Bronchial epithelial cell (primary cell): ENCODE results near the gene CHMP6. TPM values are rescaled to one million over a fixed set of nuclear protein-coding genes. Genes with fewer than 3 reads are reported as not detected.

ENCODE experiments used
- DNase-seq: peaks from one replicate; pipeline ENCODE4 v3.0.0-alpha.2; 2010; ENCODE audit warnings: low read depth
- FAIRE-seq: peaks from 2 replicates; lab custom pipeline; 2011; peaks lifted over from hg19 to GRCh38; lab: Jason Lieb, UNC
- H3K27me3 ChIP-seq: 2 replicates; pipeline ENCODE4 v1.5.1; 2011; ENCODE audit warnings: low read length; ENCODE audit not compliant: control insufficient read depth, insufficient read depth
- H3K36me3 ChIP-seq: 2 replicates; pipeline ENCODE4 v1.5.1; 2011; ENCODE audit warnings: low read length; ENCODE audit not compliant: control insufficient read depth, insufficient read depth
- H3K4me3 ChIP-seq: 2 replicates; pipeline ENCODE4 v1.5.1; 2011; ENCODE audit warnings: mild to moderate bottlenecking, low read depth, low read length, control low read depth
- total RNA-seq: library from RNA; depleted of rRNA; stranded (reverse); fragments of >200 nt; gene quantifications from 2 replicates; pipeline ENCODE4 v1.2.1, GENCODE V29; 2014
- TF ChIP-seq, protein P1 (sequence below): IDR thresholded peaks from 2 replicates; pipeline ENCODE4 v1.5.1; 2011; ENCODE audit warnings: mild to moderate bottlenecking, moderate library complexity, low read length, control low read depth, inconsistent platforms; ENCODE audit not compliant: insufficient read depth, severe bottlenecking

CHMP6 gene
- total RNA-seq, 1 donor from 2014 or later = 5.8 TPM

DNA sequence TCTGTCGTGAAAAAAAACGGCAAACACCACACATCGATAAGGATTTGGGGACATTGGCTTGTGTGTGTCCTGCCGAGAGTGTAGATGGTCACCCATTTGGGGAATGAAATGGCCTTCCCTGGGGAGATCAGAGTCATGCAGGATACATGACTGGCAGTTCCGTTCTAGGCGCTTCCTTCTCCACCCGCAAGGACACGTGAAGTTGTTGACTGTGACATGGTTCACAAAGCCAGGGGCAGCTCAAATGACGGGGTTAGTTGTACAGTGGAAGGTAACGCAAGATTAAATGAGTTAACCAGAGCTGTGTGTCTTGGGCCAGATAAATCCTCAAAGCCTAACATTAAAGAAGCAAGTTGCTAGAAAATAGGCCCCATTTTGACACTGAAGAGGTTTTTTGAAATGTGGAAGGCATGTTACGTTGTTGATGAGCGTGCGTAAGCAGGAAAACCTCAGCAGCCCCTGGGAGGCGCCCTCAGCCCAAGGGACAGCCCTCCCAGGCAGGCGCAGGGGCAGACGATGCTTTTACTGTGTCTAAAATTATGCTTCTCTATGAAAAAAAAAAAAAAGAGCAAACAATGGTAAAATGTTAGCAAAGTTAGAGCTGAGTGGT lies 35.9 kb upstream of the CHMP6 start:
- TF ChIP-seq, protein P1, sequence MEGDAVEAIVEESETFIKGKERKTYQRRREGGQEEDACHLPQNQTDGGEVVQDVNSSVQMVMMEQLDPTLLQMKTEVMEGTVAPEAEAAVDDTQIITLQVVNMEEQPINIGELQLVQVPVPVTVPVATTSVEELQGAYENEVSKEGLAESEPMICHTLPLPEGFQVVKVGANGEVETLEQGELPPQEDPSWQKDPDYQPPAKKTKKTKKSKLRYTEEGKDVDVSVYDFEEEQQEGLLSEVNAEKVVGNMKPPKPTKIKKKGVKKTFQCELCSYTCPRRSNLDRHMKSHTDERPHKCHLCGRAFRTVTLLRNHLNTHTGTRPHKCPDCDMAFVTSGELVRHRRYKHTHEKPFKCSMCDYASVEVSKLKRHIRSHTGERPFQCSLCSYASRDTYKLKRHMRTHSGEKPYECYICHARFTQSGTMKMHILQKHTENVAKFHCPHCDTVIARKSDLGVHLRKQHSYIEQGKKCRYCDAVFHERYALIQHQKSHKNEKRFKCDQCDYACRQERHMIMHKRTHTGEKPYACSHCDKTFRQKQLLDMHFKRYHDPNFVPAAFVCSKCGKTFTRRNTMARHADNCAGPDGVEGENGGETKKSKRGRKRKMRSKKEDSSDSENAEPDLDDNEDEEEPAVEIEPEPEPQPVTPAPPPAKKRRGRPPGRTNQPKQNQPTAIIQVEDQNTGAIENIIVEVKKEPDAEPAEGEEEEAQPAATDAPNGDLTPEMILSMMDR = no peak
- Histone ChIP-seq H3K27me3 (no peaks in the 10 kb centered on the region), H3K4me3 (no peak overlapping the region), H3K36me3 (peaks cover 2% of the 10 kb centered on the region)
- FAIRE-seq (peak; percentile 23), DNase-seq (no peak)

DNA sequence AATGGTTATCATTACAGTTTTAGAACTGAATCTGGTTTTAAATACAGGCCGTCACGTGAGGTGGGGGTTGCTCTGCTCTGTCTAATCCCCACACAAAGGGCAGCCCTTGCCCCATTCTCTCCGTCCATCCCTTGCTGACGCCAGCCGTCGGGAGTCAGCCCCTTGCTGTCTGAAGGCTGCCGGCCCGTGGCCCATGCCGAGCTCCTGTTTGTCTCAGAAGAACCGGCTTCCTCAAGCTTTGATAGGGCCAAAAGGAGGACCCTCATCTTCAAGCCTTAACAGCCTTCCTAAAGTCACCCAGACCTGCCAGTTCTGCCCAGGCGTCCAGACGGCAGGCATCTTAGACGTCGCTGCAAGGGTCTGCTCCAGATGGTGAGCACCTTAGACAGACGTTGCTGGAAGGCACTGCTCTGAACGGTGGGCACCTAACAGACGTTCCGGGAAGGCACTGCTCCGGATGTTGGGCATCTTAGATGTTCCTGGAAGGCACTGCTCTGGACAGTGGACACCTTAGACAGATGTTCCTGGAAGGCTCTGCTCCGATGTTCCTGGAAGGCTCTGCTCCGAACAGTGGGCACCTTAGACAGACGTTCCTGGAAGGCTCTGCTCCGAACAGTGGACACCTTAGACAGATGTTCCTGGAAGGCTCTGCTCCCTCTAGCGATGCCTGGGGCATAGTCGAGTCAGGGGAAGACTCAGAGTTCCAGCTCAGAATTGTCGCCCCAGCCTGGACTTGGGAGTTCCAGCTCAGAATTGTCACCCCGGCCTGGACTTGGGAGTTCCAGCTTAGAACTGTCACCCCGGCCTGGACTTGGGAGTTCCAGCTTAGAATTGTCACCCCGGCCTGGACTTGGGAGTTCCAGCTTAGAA lies 35.1 kb upstream of the CHMP6 start:
- H3K36me3 ChIP-seq = peaks cover 2% of the 10 kb centered on the region
- no peaks in the 10 kb centered on the region for H3K27me3 ChIP-seq
- FAIRE-seq (peak; percentile 66), DNase-seq (no peak)
- H3K4me3 ChIP-seq = no peak overlapping the region
- TF ChIP-seq, protein P1 = no peak

- Histone ChIP-seq H3K27me3 (no peaks in the 10 kb centered on the region), H3K36me3 (peaks cover 1% of the 10 kb centered on the region), H3K4me3 (no peak overlapping the region)
- DNase-seq (no peak), FAIRE-seq (no peak)
- TF ChIP-seq, protein P1 = no peak
Measured at GRCh38 chr17:80957461-80957941, 34.1 kb upstream of the CHMP6 start.

- no peak for FAIRE-seq
- Histone ChIP-seq H3K4me3 (no peak overlapping the region), H3K27me3 (no peaks in the 10 kb centered on the region), H3K36me3 (no peaks in the 10 kb centered on the region)
- TF ChIP-seq, protein P1 = no peak
- no peak for DNase-seq
Measured at GRCh38 chr17:80959330-80960036, 32.2 kb upstream of the CHMP6 start.

- Histone ChIP-seq H3K36me3 (peaks cover 3% of the 10 kb centered on the region), H3K4me3 (no peak overlapping the region), H3K27me3 (no peaks in the 10 kb centered on the region)
- TF ChIP-seq, protein P1 = no peak
- no peak for DNase-seq
- no peak for FAIRE-seq
Measured at GRCh38 chr17:80960037-80960796, 31.4 kb upstream of the CHMP6 start.
